GM21528 (cell line): ENCODE data around the gene CD9.
"Not testable (repeated sequence)": the region's sequence is repeated elsewhere in the genome, so short reads cannot be mapped to it uniquely, and the experiment has no call there.

Experiments used
- ATAC-seq: cut with Tn5 transposase; IDR thresholded peaks from one replicate; pipeline ENCODE4 v1.9.1; 2021; ENCODE audit warnings: mild to moderate bottlenecking, moderate library complexity; ENCODE audit not compliant: unreplicated experiment, low FRiP score

CD9 gene

GRCh38 chr12:6198051-6198450 is 2.1 kb upstream of the CD9 start:
- no peak for ATAC-seq

- ATAC-seq = no peak
Observed at GRCh38 chr12:6198556-6198955, 1.6 kb upstream of the CD9 start.

GRCh38 chr12:6198985-6199530 is 1.1 kb upstream of the CD9 start:
- ATAC-seq = no peak

- ATAC-seq = no peak
Observed at GRCh38 chr12:6199531-6200255, 507 bp upstream of the CD9 start.

GRCh38 chr12:6201213-6201608 is 1.0 kb downstream of the CD9 start:
- ATAC-seq = no peak

GRCh38 chr12:6201826-6202225 is 1.6 kb downstream of the CD9 start:
- no peak for ATAC-seq

GRCh38 chr12:6202304-6202703 is 2.1 kb downstream of the CD9 start:
- no peak for ATAC-seq

GRCh38 chr12:6202846-6203245 is 2.6 kb downstream of the CD9 start:
- no peak for ATAC-seq

GRCh38 chr12:6203601-6204000 is 3.4 kb downstream of the CD9 start:
- ATAC-seq = no peak

GRCh38 chr12:6204533-6205143 is 4.4 kb downstream of the CD9 start:
- ATAC-seq = no peak

GRCh38 chr12:6205144-6205539 is 4.9 kb downstream of the CD9 start:
- ATAC-seq = no peak

- ATAC-seq = no peak
Observed at GRCh38 chr12:6205761-6206160, 5.6 kb downstream of the CD9 start.

GRCh38 chr12:6206327-6206726 is 6.1 kb downstream of the CD9 start:
- no peak for ATAC-seq

- ATAC-seq = no peak
Observed at GRCh38 chr12:6207259-6207925, 7.2 kb downstream of the CD9 start.

GRCh38 chr12:6208130-6208529 is 7.9 kb downstream of the CD9 start:
- no peak for ATAC-seq

- not testable (repeated sequence) for ATAC-seq
Observed at GRCh38 chr12:6209428-6209827, 9.2 kb downstream of the CD9 start.

GRCh38 chr12:6211421-6211869 is 11.2 kb downstream of the CD9 start:
- ATAC-seq = no peak

- no peak for ATAC-seq
Observed at GRCh38 chr12:6212086-6212485, 11.9 kb downstream of the CD9 start.

- no peak for ATAC-seq
Observed at GRCh38 chr12:6213969-6214368, 13.8 kb downstream of the CD9 start.

GRCh38 chr12:6214633-6215032 is 14.4 kb downstream of the CD9 start:
- ATAC-seq = no peak

- no peak for ATAC-seq
Observed at GRCh38 chr12:6215120-6215807, 15.1 kb downstream of the CD9 start.
